SU-DHL-6 (cell line): Measurements from ENCODE around the gene PRDM5.

ENCODE experiments used
- EZH2phosphoT487 ChIP-seq: fragments of 200-600 bp; sonication (generic), shearing (Covaris generic); conservative IDR thresholded peaks from 2 replicates; pipeline ENCODE4 v1.6.1; 2018; ENCODE audit warnings: mild to moderate bottlenecking, antibody characterized with exemption, low read length, moderate library complexity, mixed read lengths
- TF ChIP-seq, protein P1 (sequence below): fragments of 200-600 bp; sonication (generic); IDR thresholded peaks from one replicate; pipeline ENCODE4 v1.5.1; 2017; ENCODE audit warnings: antibody characterized with exemption, mild to moderate bottlenecking, low read length, moderate library complexity; ENCODE audit not compliant: insufficient read depth, poor library complexity, severe bottlenecking

DNA sequence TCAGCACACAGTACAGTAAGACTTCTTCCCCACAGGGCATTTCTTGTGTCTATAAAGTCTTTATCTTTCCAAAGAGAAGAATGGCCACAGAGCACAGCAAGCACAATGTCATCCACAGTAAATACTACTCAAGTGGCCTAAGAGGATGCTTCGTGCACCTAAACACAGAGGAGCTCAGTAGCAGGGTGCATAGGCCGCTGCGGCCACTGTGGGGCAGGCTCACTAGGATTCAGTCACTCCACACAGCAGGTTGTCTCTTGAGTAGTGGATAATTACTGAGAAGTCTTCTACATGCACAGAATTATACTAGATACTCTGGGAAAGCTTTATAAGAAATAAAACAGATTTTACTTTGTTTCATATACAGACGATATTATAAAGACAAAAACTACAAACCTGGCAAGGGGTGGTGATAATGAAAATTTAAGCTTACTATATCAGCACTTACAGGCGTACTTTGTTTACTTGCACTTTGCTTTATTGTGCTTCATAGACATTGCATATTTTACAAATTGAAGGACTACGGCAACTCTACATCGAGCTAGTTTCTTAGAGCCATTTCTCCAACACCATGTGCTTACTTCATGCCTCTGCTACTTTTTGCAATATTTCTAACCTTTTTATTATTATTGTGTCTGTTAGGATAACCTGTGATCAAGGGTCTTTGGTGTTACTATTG, 78.5 kb downstream of the PRDM5 start:
- TF ChIP-seq, protein P1, sequence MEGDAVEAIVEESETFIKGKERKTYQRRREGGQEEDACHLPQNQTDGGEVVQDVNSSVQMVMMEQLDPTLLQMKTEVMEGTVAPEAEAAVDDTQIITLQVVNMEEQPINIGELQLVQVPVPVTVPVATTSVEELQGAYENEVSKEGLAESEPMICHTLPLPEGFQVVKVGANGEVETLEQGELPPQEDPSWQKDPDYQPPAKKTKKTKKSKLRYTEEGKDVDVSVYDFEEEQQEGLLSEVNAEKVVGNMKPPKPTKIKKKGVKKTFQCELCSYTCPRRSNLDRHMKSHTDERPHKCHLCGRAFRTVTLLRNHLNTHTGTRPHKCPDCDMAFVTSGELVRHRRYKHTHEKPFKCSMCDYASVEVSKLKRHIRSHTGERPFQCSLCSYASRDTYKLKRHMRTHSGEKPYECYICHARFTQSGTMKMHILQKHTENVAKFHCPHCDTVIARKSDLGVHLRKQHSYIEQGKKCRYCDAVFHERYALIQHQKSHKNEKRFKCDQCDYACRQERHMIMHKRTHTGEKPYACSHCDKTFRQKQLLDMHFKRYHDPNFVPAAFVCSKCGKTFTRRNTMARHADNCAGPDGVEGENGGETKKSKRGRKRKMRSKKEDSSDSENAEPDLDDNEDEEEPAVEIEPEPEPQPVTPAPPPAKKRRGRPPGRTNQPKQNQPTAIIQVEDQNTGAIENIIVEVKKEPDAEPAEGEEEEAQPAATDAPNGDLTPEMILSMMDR = no peak
- no peak for TF ChIP-seq EZH2phosphoT487
